Measurements from ENCODE around the gene C10orf53. TPM values are rescaled to one million over a fixed set of nuclear protein-coding genes. Genes with fewer than 3 reads are reported as not detected.

C10orf53 gene
- total RNA-seq, 1 experiment from 2014 or later, result not detected

DNA sequence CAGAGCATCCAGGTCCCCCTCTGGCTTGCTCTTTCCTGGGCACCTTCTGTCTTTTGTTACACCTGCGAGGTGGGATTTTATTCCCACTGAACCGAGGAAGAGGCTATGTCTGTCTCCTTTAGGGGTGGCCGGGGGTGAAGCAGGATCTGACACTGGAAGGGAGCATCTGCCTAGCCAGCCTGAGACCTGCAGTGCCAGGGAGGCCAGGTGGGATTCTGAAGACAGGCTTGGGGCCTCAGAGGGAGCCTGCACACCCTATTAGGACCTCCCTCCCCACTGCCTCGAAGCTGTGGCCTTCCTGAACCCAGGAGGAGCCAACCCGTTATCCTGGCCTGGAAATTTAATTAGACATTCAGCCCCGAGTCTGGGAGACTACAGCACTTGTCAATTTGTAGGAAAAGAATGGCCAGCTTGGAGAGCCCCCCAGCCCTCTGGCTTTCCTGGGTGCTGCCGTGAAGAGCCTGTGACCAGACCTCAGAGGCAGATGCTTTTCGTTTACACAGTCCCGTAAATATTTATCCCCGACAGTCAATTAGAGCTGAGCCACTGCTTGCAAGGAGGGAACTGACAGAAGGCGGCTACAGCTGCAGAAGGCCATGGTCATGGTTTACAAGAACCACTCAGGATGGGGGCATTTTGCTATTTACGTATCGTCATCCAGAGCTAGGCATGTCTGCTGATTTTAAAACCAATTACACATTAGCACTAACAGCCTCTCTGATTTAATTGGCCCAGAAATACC lies 46.0 kb upstream of the C10orf53 start:
- ChIA-PET CTCF (interaction anchor here (0.8 kb wide), 1 partner anchor 16 kb away, joined by 3 read pairs; no protein-coding TSS in a partner anchor), POLR2A (no interaction called here)
- no peak overlapping the region for H3K4me3 Mint-ChIP-seq (ENCODE audit: unreplicated experiment)
- peaks cover 17% of the 10 kb centered on the region for H3K27me3 Mint-ChIP-seq (ENCODE audit: insufficient read depth, unreplicated experiment)
- Histone ChIP-seq H3K9me3 (no peaks in the 10 kb centered on the region), H3K27me3 (replicated peaks; ENCODE audit: control insufficient read depth, insufficient read depth, low read length) (peaks cover 1% of the 10 kb centered on the region), H3K36me3 (ENCODE audit: control insufficient read depth, insufficient read depth, low read length) (no peaks in the 10 kb centered on the region), H3K4me1 (no peaks in the 10 kb centered on the region), H3K4me3 (ENCODE audit: low read depth, low read length) (no peak overlapping the region)
- H3K9me3 Mint-ChIP-seq (ENCODE audit: unreplicated experiment), result no peaks in the 10 kb centered on the region
- H3K36me3 Mint-ChIP-seq (ENCODE audit: insufficient read depth, unreplicated experiment), result no peaks in the 10 kb centered on the region
- no peaks in the 10 kb centered on the region for H3K4me1 Mint-ChIP-seq (ENCODE audit: low read depth, unreplicated experiment)
- intact Hi-C loops (cut with micrococcal nuclease; ENCODE audit: unreplicated experiment), result no loop called here
- TF ChIP-seq CTCF (IDR thresholded peaks at IDR 0.05; ENCODE audit: insufficient read depth in 1 of 2, low read depth in 1 of 2, low read length in 1 of 2, severe bottlenecking in 1 of 2, unreplicated experiment in 1 of 2), result no peak
- no TSS peak for BruUV-seq (replicated peaks)
- no peak overlapping the region for H3K27ac Mint-ChIP-seq (ENCODE audit: unreplicated experiment)
- peak in 1 of 2 experiments; percentile 21 for DNase-seq

GRCh38 chr10:49634069-49634660 lies 45.3 kb upstream of the C10orf53 start:
- Histone ChIP-seq H3K4me3 (ENCODE audit: low read depth, low read length) (no peak overlapping the region), H3K4me1 (no peaks in the 10 kb centered on the region), H3K9me3 (no peaks in the 10 kb centered on the region), H3K27me3 (replicated peaks; ENCODE audit: control insufficient read depth, insufficient read depth, low read length) (peaks cover 1% of the 10 kb centered on the region), H3K36me3 (ENCODE audit: control insufficient read depth, insufficient read depth, low read length) (no peaks in the 10 kb centered on the region)
- H3K27me3 Mint-ChIP-seq (ENCODE audit: insufficient read depth, unreplicated experiment), result peaks cover 17% of the 10 kb centered on the region
- no peak overlapping the region for H3K27ac Mint-ChIP-seq (ENCODE audit: unreplicated experiment)
- no peak overlapping the region for H3K4me3 Mint-ChIP-seq (ENCODE audit: unreplicated experiment)
- peak in 1 of 2 experiments; percentile 29 for DNase-seq
- intact Hi-C loops (cut with micrococcal nuclease; ENCODE audit: unreplicated experiment), result no loop called here
- no peaks in the 10 kb centered on the region for H3K36me3 Mint-ChIP-seq (ENCODE audit: insufficient read depth, unreplicated experiment)
- ChIA-PET CTCF (interaction anchor here (0.8 kb wide), 1 partner anchor 15 kb away, joined by 3 read pairs; no protein-coding TSS in a partner anchor), POLR2A (no interaction called here)
- H3K4me1 Mint-ChIP-seq (ENCODE audit: low read depth, unreplicated experiment), result no peaks in the 10 kb centered on the region
- no TSS peak for BruUV-seq (replicated peaks)
- H3K9me3 Mint-ChIP-seq (ENCODE audit: unreplicated experiment), result no peaks in the 10 kb centered on the region
- no peak for TF ChIP-seq CTCF (IDR thresholded peaks at IDR 0.05; ENCODE audit: insufficient read depth in 1 of 2, low read depth in 1 of 2, low read length in 1 of 2, severe bottlenecking in 1 of 2, unreplicated experiment in 1 of 2)

- CTCF ChIA-PET, result interaction anchor here (0.6 kb wide), 1 partner anchor 154 kb away, joined by 4 read pairs; no protein-coding TSS in a partner anchor
- no peaks in the 10 kb centered on the region for H3K36me3 Mint-ChIP-seq (ENCODE audit: insufficient read depth, unreplicated experiment)
- no peaks in the 10 kb centered on the region for H3K4me1 Mint-ChIP-seq (ENCODE audit: low read depth, unreplicated experiment)
- H3K27ac Mint-ChIP-seq (ENCODE audit: unreplicated experiment), result no peak overlapping the region
- intact Hi-C loops (cut with micrococcal nuclease; ENCODE audit: unreplicated experiment), result no loop called here
- H3K36me3 ChIP-seq (ENCODE audit: control insufficient read depth, insufficient read depth, low read length), result no peaks in the 10 kb centered on the region
- no peak overlapping the region for H3K4me3 Mint-ChIP-seq (ENCODE audit: unreplicated experiment)
- no peak for TF ChIP-seq CTCF (IDR thresholded peaks at IDR 0.05; ENCODE audit: insufficient read depth in 1 of 2, low read depth in 1 of 2, low read length in 1 of 2, severe bottlenecking in 1 of 2, unreplicated experiment in 1 of 2)
- no TSS peak for BruUV-seq (replicated peaks)
- POLR2A ChIA-PET, result no interaction called here
- peaks cover 26% of the 10 kb centered on the region for H3K27me3 Mint-ChIP-seq (ENCODE audit: insufficient read depth, unreplicated experiment)
- no peak overlapping the region for H3K4me3 ChIP-seq (ENCODE audit: low read depth, low read length)
- peak in 1 of 2 experiments; percentile 22 for DNase-seq
- H3K27me3 ChIP-seq (replicated peaks; ENCODE audit: control insufficient read depth, insufficient read depth, low read length), result peaks cover under 1% of the 10 kb centered on the region
- no peaks in the 10 kb centered on the region for H3K9me3 Mint-ChIP-seq (ENCODE audit: unreplicated experiment)
- no peaks in the 10 kb centered on the region for H3K9me3 ChIP-seq
- H3K4me1 ChIP-seq, result no peaks in the 10 kb centered on the region
Observed at GRCh38 chr10:49642311-49642710, 37.1 kb upstream of the C10orf53 start.

Measured in Caco-2 (cell line).